HepG2 (cell line): ENCODE measurements around the gene C16orf87. TPM values are rescaled to one million over a fixed set of nuclear protein-coding genes. Genes with fewer than 3 reads are reported as not detected.
A peak's percentile ranks its signal among the peaks of the same experiment; 100 is the strongest.

Experiments
- EHMT2 ChIP-seq: fragments of 200-600 bp; sonication (generic); IDR thresholded peaks from 2 replicates; pipeline ENCODE4 v1.7.0; 2017; ENCODE audit warnings: antibody characterized with exemption, low read depth, low read length, borderline replicate concordance
- FLYWCH1 ChIP-seq: sonication (generic); formaldehyde crosslinking; IDR thresholded peaks from 2 replicates; pipeline ENCODE4 v1.8.1; 2023; ENCODE audit warnings: mild to moderate bottlenecking, missing genetic modification reagents
- FOSL2 ChIP-seq: sonication (generic); formaldehyde crosslinking; IDR thresholded peaks from 2 replicates; pipeline ENCODE4 v1.4.0; 2020; ENCODE audit warnings: missing genetic modification reagents
- GFI1 ChIP-seq: sonication (generic); formaldehyde crosslinking; IDR thresholded peaks from 2 replicates; pipeline ENCODE4 v1.5.0; 2020; ENCODE audit warnings: missing genetic modification reagents, mild to moderate bottlenecking, borderline replicate concordance
- GTF2F1 ChIP-seq: fragments of 150-350 bp; IDR thresholded peaks from 2 replicates; pipeline ENCODE4 v1.6.1; 2014; ENCODE audit warnings: low read length
- KDM3A ChIP-seq: IDR thresholded peaks from 2 replicates; pipeline ENCODE4 v1.6.1; 2018; ENCODE audit warnings: low read depth, missing compliant biosample characterization
- PHF20 ChIP-seq: sonication (generic); formaldehyde crosslinking; IDR thresholded peaks from 2 replicates; pipeline ENCODE4 v1.5.0; 2020; ENCODE audit warnings: mild to moderate bottlenecking, missing genetic modification reagents
- PRMT3 ChIP-seq: sonication (generic); formaldehyde crosslinking; IDR thresholded peaks from 2 replicates; pipeline ENCODE4 v1.8.1; 2022; ENCODE audit warnings: low read depth, mild to moderate bottlenecking, moderate library complexity, missing genetic modification reagents, borderline replicate concordance
- SP4 ChIP-seq: sonication (generic); formaldehyde crosslinking; IDR thresholded peaks from 2 replicates; pipeline ENCODE4 v1.8.1; 2023; ENCODE audit warnings: mild to moderate bottlenecking, missing genetic modification reagents
- THAP11 ChIP-seq: IDR thresholded peaks from 2 replicates; pipeline ENCODE4 v1.6.1; 2016; ENCODE audit warnings: missing biosample characterization, missing genetic modification reagents
- ZKSCAN5 ChIP-seq: sonication (generic); formaldehyde crosslinking; IDR thresholded peaks from 2 replicates; pipeline ENCODE4 v1.5.1; 2020; ENCODE audit warnings: mild to moderate bottlenecking, missing genetic modification reagents
- ZNF33A ChIP-seq: sonication (generic); formaldehyde crosslinking; IDR thresholded peaks from 2 replicates; pipeline ENCODE4 v1.5.1; 2020; ENCODE audit warnings: missing genetic modification reagents, mild to moderate bottlenecking, moderate library complexity, borderline replicate concordance
- ZNF546 ChIP-seq: sonication (generic); formaldehyde crosslinking; conservative IDR thresholded peaks from 2 replicates; pipeline ENCODE4 v1.8.1; 2023; ENCODE audit warnings: mild to moderate bottlenecking, missing genetic modification reagents
- ZNF761 ChIP-seq: sonication (generic); formaldehyde crosslinking; conservative IDR thresholded peaks from 2 replicates; pipeline ENCODE4 v1.4.0; 2020; ENCODE audit warnings: mild to moderate bottlenecking, missing genetic modification reagents
- ZNF83 ChIP-seq: sonication (generic); formaldehyde crosslinking; IDR thresholded peaks from 2 replicates; pipeline ENCODE4 v1.4.0; 2020; ENCODE audit warnings: missing genetic modification reagents, mild to moderate bottlenecking, borderline replicate concordance
- polyA plus RNA-seq, 8 experiments: library from polyadenylated mRNA; depleted of rRNA in 3 of 8; stranded (reverse) in 7 of 8; unstranded in 1 of 8; fragments of >200 nt; fragmentation: Illumina TruSeq in 4 of 8; extraction: Trizol in 4 of 8; gene quantifications; 2 replicates each; pipeline versions ENCODE4 v1.2.1 to v1.2.3, GENCODE V29; 2011 to 2016; ENCODE audit warnings: low read depth in 4 of 8, missing spikeins in 1 of 8, mixed read lengths in 1 of 8; ENCODE audit not compliant: insufficient read depth in 1 of 8
- total RNA-seq, 5 experiments: library from RNA; depleted of rRNA; stranded (reverse); fragments of >200 nt; fragmentation: Illumina TruSeq; extraction: Trizol; gene quantifications; 2 replicates each; pipeline ENCODE4 v1.2.3, GENCODE V29; 2016; ENCODE audit warnings: low read depth in 1 of 5
- TF ChIP-seq, protein P1 (sequence below): sonication (generic); formaldehyde crosslinking; IDR thresholded peaks from one replicate; pipeline ENCODE4 v1.5.1; 2020; ENCODE audit warnings: mild to moderate bottlenecking, missing genetic modification reagents; ENCODE audit errors: not compliant biosample characterization
- TF ChIP-seq, protein P2 (sequence below): sonication (generic); formaldehyde crosslinking; conservative IDR thresholded peaks from 2 replicates; pipeline ENCODE4 v1.8.1; 2023; ENCODE audit warnings: missing genetic modification reagents
- TF ChIP-seq, protein P3 (sequence below): sonication (generic); formaldehyde crosslinking; conservative IDR thresholded peaks from 2 replicates; pipeline ENCODE4 v1.4.0; 2020; ENCODE audit warnings: missing genetic modification reagents

Gene C16orf87
- total and polyA plus RNA-seq, 2 of the 13 experiments (the other 11 are each of a cell fraction or from before 2014, with no cell fraction given): 8.6 to 19.5 TPM

DNA sequence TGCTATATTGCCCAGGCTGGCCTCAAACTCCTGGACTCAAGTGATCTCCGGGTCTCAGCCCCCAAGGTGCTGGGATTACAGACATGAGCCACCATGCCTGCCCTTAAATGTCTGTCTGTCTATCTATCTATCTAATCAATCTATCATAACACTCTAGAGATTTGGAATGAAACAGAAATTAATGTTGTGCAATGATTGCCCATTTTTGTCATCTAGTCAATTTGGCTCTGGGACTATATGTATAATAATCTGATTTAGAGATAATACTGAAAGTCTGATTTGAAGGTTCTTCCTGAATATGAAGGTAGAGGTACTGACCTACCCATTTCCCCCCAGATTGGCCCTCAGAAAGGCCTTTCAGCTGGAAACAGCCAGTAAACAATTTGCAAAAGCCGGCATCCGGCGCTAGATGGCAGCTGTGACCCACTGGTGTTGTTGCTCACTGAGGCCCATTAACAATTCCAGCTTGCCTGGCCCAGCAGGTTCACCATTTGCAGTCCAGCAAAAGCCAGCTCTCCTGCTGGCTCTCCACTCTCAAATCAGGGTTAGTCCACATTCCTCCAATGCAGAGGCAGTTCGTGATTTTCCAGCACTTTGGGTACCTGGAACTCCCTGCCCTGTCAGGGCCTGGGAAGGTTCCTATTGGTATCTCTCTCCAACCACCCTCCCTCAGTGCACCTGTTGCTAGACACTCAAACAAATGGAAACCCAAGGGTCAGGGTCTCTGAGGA lies 22.9 kb upstream of the C16orf87 start (continued):
- TF ChIP-seq, protein P1, sequence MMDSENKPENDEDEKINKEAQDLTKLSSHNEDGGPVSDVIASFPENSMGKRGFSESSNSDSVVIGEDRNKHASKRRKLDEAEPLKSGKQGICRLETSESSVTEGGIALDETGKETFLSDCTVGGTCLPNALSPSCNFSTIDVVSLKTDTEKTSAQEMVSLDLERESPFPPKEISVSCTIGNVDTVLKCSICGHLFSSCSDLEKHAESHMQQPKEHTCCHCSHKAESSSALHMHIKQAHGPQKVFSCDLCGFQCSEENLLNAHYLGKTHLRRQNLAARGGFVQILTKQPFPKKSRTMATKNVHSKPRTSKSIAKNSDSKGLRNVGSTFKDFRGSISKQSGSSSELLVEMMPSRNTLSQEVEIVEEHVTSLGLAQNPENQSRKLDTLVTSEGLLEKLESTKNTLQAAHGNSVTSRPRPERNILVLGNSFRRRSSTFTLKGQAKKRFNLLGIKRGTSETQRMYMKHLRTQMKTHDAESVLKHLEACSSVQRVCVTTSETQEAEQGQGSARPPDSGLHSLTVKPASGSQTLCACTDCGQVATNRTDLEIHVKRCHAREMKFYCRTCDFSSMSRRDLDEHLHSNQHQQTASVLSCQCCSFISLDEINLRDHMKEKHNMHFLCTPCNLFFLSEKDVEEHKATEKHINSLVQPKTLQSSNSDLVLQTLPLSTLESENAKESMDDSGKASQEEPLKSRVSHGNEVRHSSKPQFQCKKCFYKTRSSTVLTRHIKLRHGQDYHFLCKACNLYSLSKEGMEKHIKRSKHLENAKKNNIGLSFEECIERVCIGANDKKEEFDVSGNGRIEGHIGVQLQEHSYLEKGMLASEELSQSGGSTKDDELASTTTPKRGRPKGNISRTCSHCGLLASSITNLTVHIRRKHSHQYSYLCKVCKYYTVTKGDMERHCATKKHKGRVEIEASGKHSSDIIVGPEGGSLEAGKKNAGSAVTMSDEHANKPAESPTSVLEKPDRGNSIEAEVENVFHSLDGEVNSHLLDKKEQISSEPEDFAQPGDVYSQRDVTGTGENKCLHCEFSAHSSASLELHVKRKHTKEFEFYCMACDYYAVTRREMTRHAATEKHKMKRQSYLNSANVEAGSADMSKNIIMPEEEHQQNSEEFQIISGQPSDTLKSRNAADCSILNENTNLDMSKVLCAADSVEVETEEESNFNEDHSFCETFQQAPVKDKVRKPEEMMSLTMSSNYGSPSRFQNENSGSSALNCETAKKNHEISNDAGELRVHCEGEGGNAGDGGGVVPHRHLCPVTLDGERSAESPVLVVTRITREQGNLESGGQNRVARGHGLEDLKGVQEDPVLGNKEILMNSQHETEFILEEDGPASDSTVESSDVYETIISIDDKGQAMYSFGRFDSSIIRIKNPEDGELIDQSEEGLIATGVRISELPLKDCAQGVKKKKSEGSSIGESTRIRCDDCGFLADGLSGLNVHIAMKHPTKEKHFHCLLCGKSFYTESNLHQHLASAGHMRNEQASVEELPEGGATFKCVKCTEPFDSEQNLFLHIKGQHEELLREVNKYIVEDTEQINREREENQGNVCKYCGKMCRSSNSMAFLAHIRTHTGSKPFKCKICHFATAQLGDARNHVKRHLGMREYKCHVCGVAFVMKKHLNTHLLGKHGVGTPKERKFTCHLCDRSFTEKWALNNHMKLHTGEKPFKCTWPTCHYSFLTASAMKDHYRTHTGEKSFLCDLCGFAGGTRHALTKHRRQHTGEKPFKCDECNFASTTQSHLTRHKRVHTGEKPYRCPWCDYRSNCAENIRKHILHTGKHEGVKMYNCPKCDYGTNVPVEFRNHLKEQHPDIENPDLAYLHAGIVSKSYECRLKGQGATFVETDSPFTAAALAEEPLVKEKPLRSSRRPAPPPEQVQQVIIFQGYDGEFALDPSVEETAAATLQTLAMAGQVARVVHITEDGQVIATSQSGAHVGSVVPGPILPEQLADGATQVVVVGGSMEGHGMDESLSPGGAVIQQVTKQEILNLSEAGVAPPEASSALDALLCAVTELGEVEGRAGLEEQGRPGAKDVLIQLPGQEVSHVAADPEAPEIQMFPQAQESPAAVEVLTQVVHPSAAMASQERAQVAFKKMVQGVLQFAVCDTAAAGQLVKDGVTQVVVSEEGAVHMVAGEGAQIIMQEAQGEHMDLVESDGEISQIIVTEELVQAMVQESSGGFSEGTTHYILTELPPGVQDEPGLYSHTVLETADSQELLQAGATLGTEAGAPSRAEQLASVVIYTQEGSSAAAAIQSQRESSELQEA: peak; percentile 47
- no peak for TF ChIP-seq PRMT3 (CRISPR knock-in tag)
- TF ChIP-seq ZNF83 (CRISPR knock-in tag): no peak
- no peak for TF ChIP-seq EHMT2
- peak; percentile 60 for TF ChIP-seq THAP11 (CRISPR knock-in tag)
- TF ChIP-seq, protein P2, sequence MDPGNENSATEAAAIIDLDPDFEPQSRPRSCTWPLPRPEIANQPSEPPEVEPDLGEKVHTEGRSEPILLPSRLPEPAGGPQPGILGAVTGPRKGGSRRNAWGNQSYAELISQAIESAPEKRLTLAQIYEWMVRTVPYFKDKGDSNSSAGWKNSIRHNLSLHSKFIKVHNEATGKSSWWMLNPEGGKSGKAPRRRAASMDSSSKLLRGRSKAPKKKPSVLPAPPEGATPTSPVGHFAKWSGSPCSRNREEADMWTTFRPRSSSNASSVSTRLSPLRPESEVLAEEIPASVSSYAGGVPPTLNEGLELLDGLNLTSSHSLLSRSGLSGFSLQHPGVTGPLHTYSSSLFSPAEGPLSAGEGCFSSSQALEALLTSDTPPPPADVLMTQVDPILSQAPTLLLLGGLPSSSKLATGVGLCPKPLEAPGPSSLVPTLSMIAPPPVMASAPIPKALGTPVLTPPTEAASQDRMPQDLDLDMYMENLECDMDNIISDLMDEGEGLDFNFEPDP: no peak
- TF ChIP-seq KDM3A (CRISPR knock-in tag): peak; percentile 94; the same call in 1 of the 2 replicates
- TF ChIP-seq ZNF33A: no peak
- TF ChIP-seq ZNF761 (CRISPR knock-in tag): 0 out of 2 replicates have a peak, but pooled peaks have one; percentile 72
- TF ChIP-seq, protein P3, sequence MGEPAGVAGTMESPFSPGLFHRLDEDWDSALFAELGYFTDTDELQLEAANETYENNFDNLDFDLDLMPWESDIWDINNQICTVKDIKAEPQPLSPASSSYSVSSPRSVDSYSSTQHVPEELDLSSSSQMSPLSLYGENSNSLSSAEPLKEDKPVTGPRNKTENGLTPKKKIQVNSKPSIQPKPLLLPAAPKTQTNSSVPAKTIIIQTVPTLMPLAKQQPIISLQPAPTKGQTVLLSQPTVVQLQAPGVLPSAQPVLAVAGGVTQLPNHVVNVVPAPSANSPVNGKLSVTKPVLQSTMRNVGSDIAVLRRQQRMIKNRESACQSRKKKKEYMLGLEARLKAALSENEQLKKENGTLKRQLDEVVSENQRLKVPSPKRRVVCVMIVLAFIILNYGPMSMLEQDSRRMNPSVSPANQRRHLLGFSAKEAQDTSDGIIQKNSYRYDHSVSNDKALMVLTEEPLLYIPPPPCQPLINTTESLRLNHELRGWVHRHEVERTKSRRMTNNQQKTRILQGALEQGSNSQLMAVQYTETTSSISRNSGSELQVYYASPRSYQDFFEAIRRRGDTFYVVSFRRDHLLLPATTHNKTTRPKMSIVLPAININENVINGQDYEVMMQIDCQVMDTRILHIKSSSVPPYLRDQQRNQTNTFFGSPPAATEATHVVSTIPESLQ: 0 out of 2 replicates have a peak, but pooled peaks have one; percentile 69
- no peak for TF ChIP-seq PHF20 (CRISPR knock-in tag)
- no peak for TF ChIP-seq GTF2F1
- TF ChIP-seq GFI1 (CRISPR knock-in tag): peak; percentile 79; the same call in 1 of the 2 replicates
- TF ChIP-seq SP4: no peak
- TF ChIP-seq FLYWCH1 (CRISPR knock-in tag): no peak
- TF ChIP-seq FOSL2 (CRISPR knock-in tag): peak; percentile 58
- no peak for TF ChIP-seq ZKSCAN5 (CRISPR knock-in tag)
- no peak for TF ChIP-seq ZNF546 (CRISPR knock-in tag)
